Measurements from ENCODE around the gene TEX12. TPM values are rescaled to one million over a fixed set of nuclear protein-coding genes. Genes with fewer than 3 reads are reported as not detected.
A peak's percentile ranks its signal among the peaks of the same experiment; 100 is the strongest.

The TEX12 gene
- total RNA-seq, 1 donor = not detected

- Histone ChIP-seq H3K27me3 (ENCODE audit: insufficient read depth, low read length) (no peaks in the 10 kb centered on the region), H3K9me3 (ENCODE audit: low read depth, low read length) (no peaks in the 10 kb centered on the region), H3K4me2 (ENCODE audit: insufficient read depth, low read length) (no peak overlapping the region), H3K4me3 (ENCODE audit: insufficient read depth, low read length) (no peak overlapping the region), H3K4me1 (ENCODE audit: insufficient read depth, low read length) (peaks cover 25% of the 10 kb centered on the region), H4K20me1 (ENCODE audit: insufficient read depth, low read length) (no peaks in the 10 kb centered on the region), H3K36me3 (ENCODE audit: insufficient read depth, low read length) (no peaks in the 10 kb centered on the region), H3K27ac (ENCODE audit: low read depth, low read length) (no peak overlapping the region), H2AFZ (ENCODE audit: low read length) (peak overlapping the region; percentile 3), H3K79me2 (ENCODE audit: insufficient read depth, low read length) (no peaks in the 10 kb centered on the region)
- peak; percentile 72 for DNase-seq (ENCODE audit: insufficient read length, low spot score, missing footprints)
- no peak for TF ChIP-seq CTCF (IDR thresholded peaks at IDR 0.05; ENCODE audit: extremely low read depth, low read depth, low read length)
These were observed 2.1 kb upstream of the TEX12 start for GRCh38 chr11:112165049-112165448.

- DNase-seq (ENCODE audit: insufficient read length, low spot score, missing footprints) = no peak
- Histone ChIP-seq H3K79me2 (ENCODE audit: insufficient read depth, low read length) (no peaks in the 10 kb centered on the region), H3K9me3 (ENCODE audit: low read depth, low read length) (no peaks in the 10 kb centered on the region), H2AFZ (ENCODE audit: low read length) (peak overlapping the region; percentile 83), H3K27me3 (ENCODE audit: insufficient read depth, low read length) (no peaks in the 10 kb centered on the region), H3K4me2 (ENCODE audit: insufficient read depth, low read length) (peak overlapping the region; percentile 40), H3K27ac (ENCODE audit: low read depth, low read length) (peak overlapping the region; percentile 52), H3K36me3 (ENCODE audit: insufficient read depth, low read length) (no peaks in the 10 kb centered on the region), H4K20me1 (ENCODE audit: insufficient read depth, low read length) (no peaks in the 10 kb centered on the region), H3K4me3 (ENCODE audit: insufficient read depth, low read length) (no peak overlapping the region), H3K4me1 (ENCODE audit: insufficient read depth, low read length) (peaks cover 20% of the 10 kb centered on the region)
- no peak for TF ChIP-seq CTCF (IDR thresholded peaks at IDR 0.05; ENCODE audit: extremely low read depth, low read depth, low read length)
These were observed 610 bp upstream of the TEX12 start for GRCh38 chr11:112166562-112166961.

GRCh38 chr11:112172362-112172994 is 5.3 kb downstream of the TEX12 start:
- H3K27ac ChIP-seq (ENCODE audit: low read depth, low read length) = peak overlapping the region; percentile 32
- H3K27me3 ChIP-seq (ENCODE audit: insufficient read depth, low read length) = peaks cover 3% of the 10 kb centered on the region
- H4K20me1 ChIP-seq (ENCODE audit: insufficient read depth, low read length) = no peaks in the 10 kb centered on the region
- H3K9me3 ChIP-seq (ENCODE audit: low read depth, low read length) = no peaks in the 10 kb centered on the region
- H3K4me2 ChIP-seq (ENCODE audit: insufficient read depth, low read length) = peak overlapping the region; percentile 2
- no peak overlapping the region for H2AFZ ChIP-seq (ENCODE audit: low read length)
- no peak overlapping the region for H3K4me3 ChIP-seq (ENCODE audit: insufficient read depth, low read length)
- no peaks in the 10 kb centered on the region for H3K79me2 ChIP-seq (ENCODE audit: insufficient read depth, low read length)
- H3K36me3 ChIP-seq (ENCODE audit: insufficient read depth, low read length) = no peaks in the 10 kb centered on the region
- TF ChIP-seq CTCF (IDR thresholded peaks at IDR 0.05; ENCODE audit: extremely low read depth, low read depth, low read length) = no peak
- DNase-seq (ENCODE audit: insufficient read length, low spot score, missing footprints) = peak; percentile 44
- H3K4me1 ChIP-seq (ENCODE audit: insufficient read depth, low read length) = peaks cover 25% of the 10 kb centered on the region

GRCh38 chr11:112173152-112173551 is 6.0 kb downstream of the TEX12 start:
- Histone ChIP-seq H4K20me1 (ENCODE audit: insufficient read depth, low read length) (no peaks in the 10 kb centered on the region), H3K36me3 (ENCODE audit: insufficient read depth, low read length) (no peaks in the 10 kb centered on the region), H2AFZ (ENCODE audit: low read length) (no peak overlapping the region), H3K79me2 (ENCODE audit: insufficient read depth, low read length) (no peaks in the 10 kb centered on the region), H3K4me1 (ENCODE audit: insufficient read depth, low read length) (peaks cover 25% of the 10 kb centered on the region), H3K9me3 (ENCODE audit: low read depth, low read length) (no peaks in the 10 kb centered on the region), H3K4me3 (ENCODE audit: insufficient read depth, low read length) (no peak overlapping the region), H3K27ac (ENCODE audit: low read depth, low read length) (peak overlapping the region; percentile 32), H3K27me3 (ENCODE audit: insufficient read depth, low read length) (peaks cover 3% of the 10 kb centered on the region), H3K4me2 (ENCODE audit: insufficient read depth, low read length) (no peak overlapping the region)
- DNase-seq (ENCODE audit: insufficient read length, low spot score, missing footprints) = no peak
- TF ChIP-seq CTCF (IDR thresholded peaks at IDR 0.05; ENCODE audit: extremely low read depth, low read depth, low read length) = no peak
